SK-N-SH treated with all-trans-retinoic acid at 6 μM for 48 hours (cell line): ENCODE measurements around the gene LNX2.

Experiments used
- ATAC-seq: fragments of 200-7000 bp; cut with Tn5 transposase; 3 replicates; pipeline ENCODE4 v1.9.1; 2020; ENCODE audit warnings: mild to moderate bottlenecking, moderate library complexity
- ARNTL ChIP-seq: fragments of 450-650 bp; formaldehyde crosslinking; IDR thresholded peaks from 2 replicates; pipeline ENCODE4 v1.5.0; 2020; ENCODE audit warnings: low read depth, mild to moderate bottlenecking, moderate library complexity, borderline replicate concordance
- BACH2 ChIP-seq: fragments of 250-450 bp; sonication (Bioruptor Pico); IDR thresholded peaks from 2 replicates; pipeline ENCODE4 v1.9.0; 2021; ENCODE audit warnings: mild to moderate bottlenecking, borderline replicate concordance
- CREB5 ChIP-seq: fragments of 250-450 bp; sonication (Bioruptor Pico); IDR thresholded peaks from 2 replicates; pipeline ENCODE4 v1.5.1; 2020; ENCODE audit warnings: low read depth, mild to moderate bottlenecking, moderate library complexity
- CSDC2 ChIP-seq: fragments of 250-450 bp; sonication (Bioruptor Pico); IDR thresholded peaks from 2 replicates; pipeline ENCODE4 v1.5.0; 2020; ENCODE audit warnings: mild to moderate bottlenecking, moderate library complexity
- CSRNP3 ChIP-seq: fragments of 250-450 bp; sonication (Bioruptor Pico); IDR thresholded peaks from 2 replicates; pipeline ENCODE4 v1.5.1; 2021; ENCODE audit warnings: mild to moderate bottlenecking, moderate library complexity
- ESRRG ChIP-seq: fragments of 250-450 bp; sonication (Bioruptor Pico); IDR thresholded peaks from 2 replicates; pipeline ENCODE4 v1.6.1; 2021; ENCODE audit warnings: mild to moderate bottlenecking
- ISL1 ChIP-seq: fragments of 250-450 bp; sonication (Bioruptor Pico); IDR thresholded peaks from 2 replicates; pipeline ENCODE4 v2.1.2; 2022; ENCODE audit warnings: mild to moderate bottlenecking, moderate library complexity
- OSR1 ChIP-seq: fragments of 250-450 bp; sonication (Bioruptor Pico); IDR thresholded peaks from 2 replicates; pipeline ENCODE4 v1.8.0; 2022; ENCODE audit warnings: moderate library complexity, mild to moderate bottlenecking, inconsistent platforms
- PATZ1 ChIP-seq: fragments of 250-450 bp; sonication (Bioruptor Pico); IDR thresholded peaks from 2 replicates; pipeline ENCODE4 v1.8.0; 2020; ENCODE audit warnings: mild to moderate bottlenecking, moderate library complexity, borderline replicate concordance
- POU6F1 ChIP-seq: fragments of 250-450 bp; sonication (Bioruptor Pico); IDR thresholded peaks from 2 replicates; pipeline ENCODE4 v1.8.0; 2021; ENCODE audit warnings: low read depth, mild to moderate bottlenecking, moderate library complexity, borderline replicate concordance
- PPARA ChIP-seq: fragments of 250-450 bp; sonication (Bioruptor Pico); IDR thresholded peaks from 2 replicates; pipeline ENCODE4 v1.5.0; 2020; ENCODE audit warnings: mild to moderate bottlenecking, borderline replicate concordance
- RARB ChIP-seq: fragments of 250-450 bp; sonication (Bioruptor Pico); IDR thresholded peaks from 2 replicates; pipeline ENCODE4 v1.8.0; 2021; ENCODE audit warnings: mild to moderate bottlenecking, moderate library complexity
- SNAI2 ChIP-seq: fragments of 250-450 bp; sonication (Bioruptor Pico); IDR thresholded peaks from 2 replicates; pipeline ENCODE4 v1.5.0; 2020; ENCODE audit warnings: mild to moderate bottlenecking, moderate library complexity
- TCF4 ChIP-seq: fragments of 250-450 bp; sonication (Bioruptor Pico); IDR thresholded peaks from 2 replicates; pipeline ENCODE4 v1.8.0; 2021; ENCODE audit warnings: mild to moderate bottlenecking, moderate library complexity, borderline replicate concordance
- TOX ChIP-seq: fragments of 250-450 bp; sonication (Bioruptor Pico); IDR thresholded peaks from 2 replicates; pipeline ENCODE4 v1.8.0; 2021; ENCODE audit warnings: mild to moderate bottlenecking, moderate library complexity, borderline replicate concordance
- TSHZ2 ChIP-seq: fragments of 250-450 bp; sonication (Bioruptor Pico); IDR thresholded peaks from 2 replicates; pipeline ENCODE4 v1.5.0; 2020; ENCODE audit warnings: mild to moderate bottlenecking, moderate library complexity
- ZC3H10 ChIP-seq: fragments of 250-450 bp; sonication (Bioruptor Pico); IDR thresholded peaks from 2 replicates; pipeline ENCODE4 v1.5.1; 2021; ENCODE audit warnings: mild to moderate bottlenecking, moderate library complexity
- ZFP3 ChIP-seq: fragments of 250-450 bp; sonication (Bioruptor Pico); IDR thresholded peaks from 2 replicates; pipeline ENCODE4 v1.5.0; 2020; ENCODE audit warnings: mild to moderate bottlenecking, moderate library complexity
- ZFP30 ChIP-seq: fragments of 450-650 bp; formaldehyde crosslinking; IDR thresholded peaks from 2 replicates; pipeline ENCODE4 v1.5.0; 2022; ENCODE audit warnings: mild to moderate bottlenecking, moderate library complexity
- ZNF565 ChIP-seq: fragments of 450-650 bp; formaldehyde crosslinking; conservative IDR thresholded peaks from 2 replicates; pipeline ENCODE4 v1.5.0; 2020; ENCODE audit warnings: low read depth, mild to moderate bottlenecking, moderate library complexity
- ZNF70 ChIP-seq: fragments of 450-650 bp; formaldehyde crosslinking; IDR thresholded peaks from 2 replicates; pipeline ENCODE4 v1.5.0; 2020; ENCODE audit warnings: mild to moderate bottlenecking, moderate library complexity
- ZNF8 ChIP-seq: fragments of 450-650 bp; formaldehyde crosslinking; IDR thresholded peaks from 2 replicates; pipeline ENCODE4 v1.5.0; 2020; ENCODE audit warnings: mild to moderate bottlenecking, moderate library complexity

LNX2 gene

GRCh38 chr13:27627380-27627779 lies 7.1 kb upstream of the LNX2 start:
- no peak for TF ChIP-seq TCF4
- TF ChIP-seq PPARA (CRISPR knock-in tag): no peak
- TF ChIP-seq ISL1: no peak
- TF ChIP-seq CSDC2 (CRISPR knock-in tag): no peak
- no peak for TF ChIP-seq SNAI2
- TF ChIP-seq TSHZ2 (CRISPR knock-in tag): no peak
- no peak for ATAC-seq

GRCh38 chr13:27625839-27626238 lies 5.5 kb upstream of the LNX2 start:
- no peak for TF ChIP-seq PPARA (CRISPR knock-in tag)
- TF ChIP-seq ARNTL (CRISPR knock-in tag): no peak
- TF ChIP-seq ESRRG (CRISPR knock-in tag): no peak
- no peak for TF ChIP-seq RARB (CRISPR knock-in tag)
- TF ChIP-seq OSR1 (CRISPR knock-in tag): no peak
- no peak for TF ChIP-seq PATZ1 (CRISPR knock-in tag)
- no peak for TF ChIP-seq ZNF565
- TF ChIP-seq ZC3H10: no peak
- TF ChIP-seq BACH2 (CRISPR knock-in tag): no peak
- no peak for TF ChIP-seq CSRNP3 (CRISPR knock-in tag)
- TF ChIP-seq CREB5: no peak
- TF ChIP-seq ZFP3: no peak
- TF ChIP-seq ZNF70 (CRISPR knock-in tag): no peak
- no peak for TF ChIP-seq ZFP30 (CRISPR knock-in tag)
- TF ChIP-seq POU6F1: no peak
- TF ChIP-seq ZNF8: no peak
- no peak for TF ChIP-seq CSDC2 (CRISPR knock-in tag)
- no peak for ATAC-seq

GRCh38 chr13:27624071-27624470 lies 3.7 kb upstream of the LNX2 start:
- TF ChIP-seq POU6F1: no peak
- no peak for TF ChIP-seq ZNF565
- no peak for TF ChIP-seq CSDC2 (CRISPR knock-in tag)
- TF ChIP-seq TOX (CRISPR knock-in tag): no peak
- TF ChIP-seq ZC3H10: no peak
- TF ChIP-seq SNAI2: no peak
- TF ChIP-seq CREB5: no peak
- no peak for TF ChIP-seq ZNF70 (CRISPR knock-in tag)
- ATAC-seq: no peak
